ENCODE data around the gene THUMPD2.

Gene THUMPD2

DNA sequence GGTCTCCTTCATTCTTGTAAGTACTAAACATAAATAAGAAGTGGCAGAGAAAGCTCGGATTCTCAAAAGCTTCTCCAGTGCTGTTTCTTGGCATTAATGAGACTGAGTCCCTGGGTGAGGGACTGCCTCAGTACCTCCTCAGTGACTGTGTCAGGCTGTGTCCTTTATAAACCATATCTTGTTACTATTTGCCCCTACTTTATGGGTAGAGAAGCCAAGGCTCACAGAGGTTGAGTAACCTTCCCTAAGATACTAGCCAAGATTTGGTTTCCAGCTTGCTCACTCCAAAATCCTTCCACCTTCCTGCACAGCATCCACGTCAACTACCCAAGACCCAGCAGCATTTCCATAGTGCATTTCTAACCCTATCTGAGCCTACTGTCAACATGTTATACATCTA is 55.6 kb downstream of the THUMPD2 start:
- no peak for DNase-seq (ENCODE audit: low read depth)
- TF ChIP-seq, protein P1, sequence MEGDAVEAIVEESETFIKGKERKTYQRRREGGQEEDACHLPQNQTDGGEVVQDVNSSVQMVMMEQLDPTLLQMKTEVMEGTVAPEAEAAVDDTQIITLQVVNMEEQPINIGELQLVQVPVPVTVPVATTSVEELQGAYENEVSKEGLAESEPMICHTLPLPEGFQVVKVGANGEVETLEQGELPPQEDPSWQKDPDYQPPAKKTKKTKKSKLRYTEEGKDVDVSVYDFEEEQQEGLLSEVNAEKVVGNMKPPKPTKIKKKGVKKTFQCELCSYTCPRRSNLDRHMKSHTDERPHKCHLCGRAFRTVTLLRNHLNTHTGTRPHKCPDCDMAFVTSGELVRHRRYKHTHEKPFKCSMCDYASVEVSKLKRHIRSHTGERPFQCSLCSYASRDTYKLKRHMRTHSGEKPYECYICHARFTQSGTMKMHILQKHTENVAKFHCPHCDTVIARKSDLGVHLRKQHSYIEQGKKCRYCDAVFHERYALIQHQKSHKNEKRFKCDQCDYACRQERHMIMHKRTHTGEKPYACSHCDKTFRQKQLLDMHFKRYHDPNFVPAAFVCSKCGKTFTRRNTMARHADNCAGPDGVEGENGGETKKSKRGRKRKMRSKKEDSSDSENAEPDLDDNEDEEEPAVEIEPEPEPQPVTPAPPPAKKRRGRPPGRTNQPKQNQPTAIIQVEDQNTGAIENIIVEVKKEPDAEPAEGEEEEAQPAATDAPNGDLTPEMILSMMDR (conservative IDR thresholded peaks at IDR 0.05; ENCODE audit: low read length), result no peak
- H3K4me3 ChIP-seq (ENCODE audit: low read length), result no peak overlapping the region

DNA sequence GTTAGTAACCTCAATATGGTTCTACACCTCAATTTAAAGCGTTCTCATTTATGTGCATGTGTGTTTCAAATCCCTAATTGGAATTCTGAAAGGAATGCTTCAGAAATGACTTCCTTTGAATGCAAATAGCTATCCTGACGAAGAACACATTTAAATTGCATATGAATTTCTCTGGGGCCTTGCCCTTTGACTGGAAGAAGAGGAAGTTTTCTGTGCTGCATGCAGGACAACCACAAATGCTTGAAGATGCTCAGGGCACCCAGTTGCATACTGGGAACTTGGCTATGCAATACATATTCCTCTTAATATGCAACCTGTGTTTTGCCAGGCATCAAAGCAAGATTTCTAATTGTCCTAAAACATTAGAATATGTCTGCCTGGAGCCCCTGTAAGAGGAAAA is 58.1 kb downstream of the THUMPD2 start:
- DNase-seq (ENCODE audit: low read depth), result no peak
- TF ChIP-seq, protein P1 (conservative IDR thresholded peaks at IDR 0.05; ENCODE audit: low read length), result no peak

DNA sequence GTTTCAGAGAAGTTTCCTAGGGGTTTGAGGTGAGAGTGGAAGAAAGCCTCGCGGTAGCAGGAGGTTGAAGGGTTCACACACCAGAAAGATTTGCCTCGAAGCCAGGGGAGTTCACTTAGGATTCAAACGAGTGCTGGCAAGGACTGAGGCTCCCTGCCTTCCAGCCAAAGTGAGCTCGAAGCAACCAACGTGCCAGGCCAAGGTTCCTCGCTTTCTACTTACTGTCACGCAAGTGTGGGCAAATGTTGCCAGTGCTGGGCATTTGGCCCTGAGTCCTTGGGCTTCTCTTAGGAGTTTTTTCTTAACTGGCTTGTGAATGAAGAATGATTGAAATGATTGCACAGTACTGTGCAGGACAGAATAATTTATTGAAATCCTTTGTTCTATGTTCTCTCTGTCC is 59.7 kb downstream of the THUMPD2 start:
- no peak for DNase-seq (ENCODE audit: low read depth)
- TF ChIP-seq, protein P1 (conservative IDR thresholded peaks at IDR 0.05; ENCODE audit: low read length), result no peak

More for the DNA sequence above, 58.1 kb downstream of the THUMPD2 start:
- H3K4me3 ChIP-seq (ENCODE audit: low read length), result no peak overlapping the region

DNA sequence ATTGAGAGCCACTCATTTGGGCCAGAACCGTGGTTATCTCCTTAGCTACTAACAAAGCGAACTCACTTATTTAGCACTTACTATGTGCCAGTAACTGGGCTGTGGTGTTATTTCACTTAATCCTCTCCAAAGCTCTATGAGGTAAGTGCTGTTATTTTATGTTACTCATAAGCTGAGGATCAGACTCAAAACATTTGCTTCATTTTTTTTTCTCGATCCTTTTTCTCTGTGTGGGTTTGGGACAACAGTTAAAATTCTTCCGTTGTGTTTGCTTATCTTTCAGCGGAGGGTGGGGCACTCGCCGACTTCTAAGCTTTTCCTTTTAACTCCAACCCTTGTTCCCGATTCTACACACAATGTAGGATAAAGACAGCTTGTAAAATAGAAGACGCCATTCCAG is 60.6 kb downstream of the THUMPD2 start:
- no peak for DNase-seq (ENCODE audit: low read depth)
- H3K4me3 ChIP-seq (ENCODE audit: low read length), result no peak overlapping the region
- TF ChIP-seq, protein P1 (conservative IDR thresholded peaks at IDR 0.05; ENCODE audit: low read length), result no peak

More for the DNA sequence above, 59.7 kb downstream of the THUMPD2 start:
- H3K4me3 ChIP-seq (ENCODE audit: low read length), result no peak overlapping the region

DNA sequence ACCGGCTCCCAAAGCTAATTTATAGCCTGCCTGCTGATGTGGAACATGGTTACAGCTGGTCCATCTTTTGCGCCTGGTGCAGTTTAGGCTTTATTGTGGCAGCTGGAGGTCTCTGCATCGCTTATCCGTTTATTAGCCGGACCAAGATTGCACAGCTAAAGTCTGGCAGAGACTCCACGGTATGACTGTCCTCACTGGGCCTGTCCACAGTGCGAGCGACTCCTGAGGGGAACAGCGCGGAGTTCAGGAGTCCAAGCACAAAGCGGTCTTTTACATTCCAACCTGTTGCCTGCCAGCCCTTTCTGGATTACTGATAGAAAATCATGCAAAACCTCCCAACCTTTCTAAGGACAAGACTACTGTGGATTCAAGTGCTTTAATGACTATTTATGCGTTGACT is 62.0 kb downstream of the THUMPD2 start:
- DNase-seq (ENCODE audit: low read depth), result no peak
- no peak overlapping the region for H3K4me3 ChIP-seq (ENCODE audit: low read length)
- TF ChIP-seq, protein P1 (conservative IDR thresholded peaks at IDR 0.05; ENCODE audit: low read length), result no peak

DNA sequence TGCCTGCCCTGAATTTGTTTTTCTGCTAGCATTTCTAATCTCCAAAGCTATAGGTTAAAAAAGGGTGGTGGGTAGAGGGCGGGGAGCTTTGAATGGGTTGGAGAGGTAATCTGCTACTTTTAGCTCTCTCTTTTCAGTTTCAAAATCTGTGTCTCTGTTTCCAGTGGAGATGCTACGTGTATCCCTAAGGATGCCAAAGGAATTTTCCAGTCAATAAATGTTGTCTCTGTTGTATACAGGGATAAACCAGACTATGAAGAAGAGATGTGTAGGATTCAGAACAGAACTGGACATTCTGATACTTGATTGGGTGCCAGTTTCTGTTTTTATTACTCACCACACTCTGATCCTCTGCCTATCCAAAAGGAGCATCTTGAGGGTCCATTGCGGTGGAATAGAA is 63.2 kb downstream of the THUMPD2 start:
- no peak for DNase-seq (ENCODE audit: low read depth)
- H3K4me3 ChIP-seq (ENCODE audit: low read length), result no peak overlapping the region
- TF ChIP-seq, protein P1 (conservative IDR thresholded peaks at IDR 0.05; ENCODE audit: low read length), result no peak

DNA sequence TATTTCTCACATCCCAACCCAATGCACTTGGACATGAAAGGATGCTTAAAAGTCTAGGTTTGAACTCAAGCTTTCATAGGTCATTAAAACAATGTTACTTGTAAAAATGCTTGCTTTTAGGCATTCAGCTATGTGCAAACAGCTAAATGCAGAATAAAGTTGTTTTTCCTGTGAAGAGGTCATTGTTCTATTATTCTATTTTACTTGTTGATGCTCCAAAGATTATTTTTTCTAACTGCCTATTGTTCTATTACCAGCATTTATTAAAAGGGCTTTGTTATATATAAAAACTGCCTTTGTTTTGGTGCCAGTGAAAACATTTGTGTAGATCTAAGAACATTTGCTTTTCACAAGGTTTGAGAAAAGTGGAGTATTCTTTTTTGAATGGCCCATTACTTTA is 64.0 kb downstream of the THUMPD2 start:
- DNase-seq (ENCODE audit: low read depth), result no peak
- TF ChIP-seq, protein P1 (conservative IDR thresholded peaks at IDR 0.05; ENCODE audit: low read length), result no peak
- H3K4me3 ChIP-seq (ENCODE audit: low read length), result no peak overlapping the region
